ENCODE data around the gene ROBO2. TPM values are rescaled to one million over a fixed set of nuclear protein-coding genes. Genes with fewer than 3 reads are reported as not detected.

The ROBO2 gene
- total RNA-seq, 1 donor from 2014 or later, result 2.9 TPM

DNA sequence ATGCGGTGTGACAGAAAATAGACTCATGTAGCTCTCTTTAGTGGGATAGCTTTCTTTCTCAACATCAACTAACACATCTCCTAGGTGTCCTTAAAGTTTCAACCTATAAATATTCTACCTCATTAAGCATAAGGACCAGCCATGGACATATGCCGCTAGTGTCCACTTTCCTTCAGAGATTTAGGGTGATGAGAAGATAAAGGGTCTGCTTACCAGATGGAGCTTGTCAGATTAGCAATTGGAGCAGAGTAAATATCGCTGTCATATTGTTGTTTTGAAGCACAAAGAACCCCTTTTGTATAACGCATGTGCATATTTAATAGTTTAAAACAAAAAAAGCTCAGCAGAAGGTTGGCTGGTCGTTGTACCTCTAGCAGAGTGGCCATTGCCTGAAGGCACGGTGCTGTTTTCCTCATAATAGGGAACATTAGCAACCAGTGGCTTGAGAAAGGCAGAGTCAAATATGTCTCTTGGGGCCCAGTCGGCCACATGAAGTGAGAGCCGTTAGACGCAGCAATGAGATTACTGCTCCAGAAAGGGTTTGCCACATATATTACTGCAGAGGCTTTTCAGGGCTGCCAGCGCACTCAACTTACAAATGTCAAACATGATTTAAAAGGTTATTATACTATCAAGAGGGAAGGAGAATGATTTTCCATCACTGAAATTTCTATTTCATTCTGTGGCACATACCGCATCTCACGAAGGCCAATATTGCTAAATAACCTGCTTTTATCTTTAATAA lies 264.2 kb downstream of the ROBO2 start:
- H3K4me1 ChIP-seq, result no peaks in the 10 kb centered on the region
- no peak overlapping the region for H3K27ac ChIP-seq
- no peaks in the 10 kb centered on the region for H3K36me3 ChIP-seq
- intact Hi-C loops (cut with DNase I), result no loop called here
- no peak for DNase-seq (ENCODE audit: low spot score in 2 of 2)
- TF ChIP-seq, protein P1, sequence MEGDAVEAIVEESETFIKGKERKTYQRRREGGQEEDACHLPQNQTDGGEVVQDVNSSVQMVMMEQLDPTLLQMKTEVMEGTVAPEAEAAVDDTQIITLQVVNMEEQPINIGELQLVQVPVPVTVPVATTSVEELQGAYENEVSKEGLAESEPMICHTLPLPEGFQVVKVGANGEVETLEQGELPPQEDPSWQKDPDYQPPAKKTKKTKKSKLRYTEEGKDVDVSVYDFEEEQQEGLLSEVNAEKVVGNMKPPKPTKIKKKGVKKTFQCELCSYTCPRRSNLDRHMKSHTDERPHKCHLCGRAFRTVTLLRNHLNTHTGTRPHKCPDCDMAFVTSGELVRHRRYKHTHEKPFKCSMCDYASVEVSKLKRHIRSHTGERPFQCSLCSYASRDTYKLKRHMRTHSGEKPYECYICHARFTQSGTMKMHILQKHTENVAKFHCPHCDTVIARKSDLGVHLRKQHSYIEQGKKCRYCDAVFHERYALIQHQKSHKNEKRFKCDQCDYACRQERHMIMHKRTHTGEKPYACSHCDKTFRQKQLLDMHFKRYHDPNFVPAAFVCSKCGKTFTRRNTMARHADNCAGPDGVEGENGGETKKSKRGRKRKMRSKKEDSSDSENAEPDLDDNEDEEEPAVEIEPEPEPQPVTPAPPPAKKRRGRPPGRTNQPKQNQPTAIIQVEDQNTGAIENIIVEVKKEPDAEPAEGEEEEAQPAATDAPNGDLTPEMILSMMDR (IDR thresholded peaks at IDR 0.05), result no peak
- no peaks in the 10 kb centered on the region for H3K9me3 ChIP-seq
- no peaks in the 10 kb centered on the region for H3K27me3 ChIP-seq
- no peak overlapping the region for H3K4me3 ChIP-seq

DNA sequence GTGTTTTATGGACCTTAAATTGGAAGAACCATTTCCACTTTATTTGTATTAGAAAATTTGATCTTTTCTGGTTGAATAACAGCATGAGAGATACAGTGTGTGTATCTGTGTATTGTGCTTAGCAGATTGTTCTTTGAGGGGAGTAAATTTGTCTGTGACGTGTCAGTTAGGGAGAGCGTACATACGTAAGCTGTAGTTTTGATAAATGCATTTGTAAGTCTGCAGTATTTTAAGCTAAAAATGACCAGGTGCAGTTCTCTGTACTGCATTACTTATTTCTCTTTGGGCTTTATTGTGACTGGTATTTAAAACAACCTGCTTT lies 264.8 kb downstream of the ROBO2 start:
- TF ChIP-seq, protein P1 (IDR thresholded peaks at IDR 0.05), result no peak
- no peaks in the 10 kb centered on the region for H3K27me3 ChIP-seq
- no peaks in the 10 kb centered on the region for H3K9me3 ChIP-seq
- H3K4me3 ChIP-seq, result no peak overlapping the region
- DNase-seq (ENCODE audit: low spot score in 2 of 2), result no peak
- no peaks in the 10 kb centered on the region for H3K4me1 ChIP-seq
- no peak overlapping the region for H3K27ac ChIP-seq
- H3K36me3 ChIP-seq, result no peaks in the 10 kb centered on the region
- intact Hi-C loops (cut with DNase I), result no loop called here

DNA sequence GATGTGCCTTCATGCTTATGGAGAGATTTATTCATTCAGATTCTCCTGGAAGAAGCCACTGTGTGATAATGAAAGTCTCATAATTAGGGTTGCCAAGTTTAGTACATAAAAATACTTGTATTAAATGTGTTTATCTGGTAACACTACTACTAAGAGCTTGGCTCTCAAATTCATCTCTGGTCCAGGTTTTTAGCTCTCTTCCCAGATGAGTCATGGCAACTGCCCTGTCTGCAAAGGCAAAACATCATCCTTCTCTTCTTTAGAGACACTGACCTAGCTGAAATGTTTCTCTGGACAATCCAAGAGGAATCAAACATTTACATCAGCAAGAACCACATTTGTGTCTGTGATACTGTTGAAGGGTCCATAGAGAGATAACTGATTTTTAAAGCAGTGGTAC lies 269.6 kb downstream of the ROBO2 start:
- Histone ChIP-seq H3K36me3 (no peaks in the 10 kb centered on the region), H3K4me3 (no peak overlapping the region), H3K27me3 (no peaks in the 10 kb centered on the region), H3K4me1 (no peaks in the 10 kb centered on the region), H3K27ac (no peak overlapping the region), H3K9me3 (no peaks in the 10 kb centered on the region)
- no peak for DNase-seq (ENCODE audit: low spot score in 2 of 2)
- intact Hi-C loops (cut with DNase I), result no loop called here
- TF ChIP-seq, protein P1 (IDR thresholded peaks at IDR 0.05), result no peak

DNA sequence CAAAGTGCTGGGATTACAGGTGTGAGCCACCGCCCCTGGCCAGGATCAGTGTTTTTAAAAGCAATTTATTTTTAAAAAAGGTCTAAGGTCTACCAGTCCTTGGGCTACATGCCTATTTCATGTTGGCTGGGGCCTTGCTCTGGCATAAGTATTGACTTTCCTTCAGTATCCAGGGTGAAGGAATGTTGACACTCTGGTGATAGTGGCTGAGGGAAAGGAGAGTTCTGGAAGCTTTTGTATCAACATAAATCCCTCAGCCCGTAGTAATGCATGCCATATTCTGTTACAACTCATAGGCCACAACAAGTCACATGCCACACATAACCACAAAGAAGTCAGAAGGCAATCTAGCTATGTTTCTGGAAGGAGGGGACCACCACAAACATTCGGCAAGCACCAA lies 273.9 kb downstream of the ROBO2 start:
- TF ChIP-seq, protein P1 (IDR thresholded peaks at IDR 0.05), result no peak
- Histone ChIP-seq H3K9me3 (no peaks in the 10 kb centered on the region), H3K4me3 (no peak overlapping the region), H3K27me3 (no peaks in the 10 kb centered on the region), H3K4me1 (no peaks in the 10 kb centered on the region), H3K36me3 (no peaks in the 10 kb centered on the region), H3K27ac (no peak overlapping the region)
- no peak for DNase-seq (ENCODE audit: low spot score in 2 of 2)
- intact Hi-C loops (cut with DNase I), result loop anchor here (5.0 kb wide), 1 partner anchor 513 kb away; no protein-coding TSS in a partner anchor

DNA sequence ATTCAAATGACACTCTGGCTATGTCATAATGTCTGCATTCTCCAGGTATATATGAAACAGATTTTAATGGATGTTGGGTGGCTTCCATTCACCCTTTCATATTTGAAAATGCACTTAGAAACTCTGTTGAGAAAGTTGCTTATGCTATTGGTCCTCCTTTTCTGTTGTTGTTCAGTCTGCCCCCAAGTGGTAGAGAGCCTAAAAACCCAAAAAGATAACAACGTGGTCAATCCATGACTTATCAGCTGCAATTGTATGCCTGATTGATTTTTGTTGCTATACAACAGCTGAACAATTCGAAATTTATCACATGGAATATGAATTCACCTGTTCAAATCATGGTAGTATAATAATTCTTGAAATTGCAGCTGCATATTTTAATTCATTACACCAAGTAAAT lies 279.8 kb downstream of the ROBO2 start:
- no peak overlapping the region for H3K4me3 ChIP-seq
- H3K4me1 ChIP-seq, result peaks cover 0 to 12% of the 10 kb centered on the region in 2 donors
- no peaks in the 10 kb centered on the region for H3K36me3 ChIP-seq
- H3K27me3 ChIP-seq, result no peaks in the 10 kb centered on the region
- H3K27ac ChIP-seq, result no peak overlapping the region
- H3K9me3 ChIP-seq, result no peaks in the 10 kb centered on the region
- no peak for DNase-seq (ENCODE audit: low spot score in 2 of 2)
- TF ChIP-seq, protein P1 (IDR thresholded peaks at IDR 0.05), result no peak
- intact Hi-C loops (cut with DNase I), result loop anchor here (10.0 kb wide), 1 partner anchor 145 kb away; no protein-coding TSS in a partner anchor

Measured in ascending aorta (tissue), 2 donors.